Panc1 (cell line): ENCODE data around the gene BTG2. TPM values are rescaled to one million over a fixed set of nuclear protein-coding genes. Genes with fewer than 3 reads are reported as not detected.

Experiments used
- ATAC-seq: fragments of 200-7000 bp; cut with Tn5 transposase; 2 replicates; pipeline ENCODE4 v1.9.1; 2020; ENCODE audit warnings: mild to moderate bottlenecking, moderate library complexity
- BruUV-seq: library from RNA; stranded (reverse); fragments of 400-500 nt; replicated peaks from 2 replicates; lab custom pipeline; 2021; lab: Mats Ljungman, UMichigan
- CTCF ChIA-PET: fragments of 300-600 bp; sonication (Branson Sonifier 250); formaldehyde crosslinking; loops from one replicate; lab custom pipeline; 2022; ENCODE audit warnings: antibody characterized with exemption; lab: Charles Lee
- POLR2A ChIA-PET: fragments of 300-600 bp; sonication (Branson Sonifier 250); formaldehyde crosslinking; loops from one replicate; lab custom pipeline; 2022; ENCODE audit warnings: antibody characterized with exemption; lab: Charles Lee
- DNase-seq: peaks from one replicate; pipeline ENCODE4 v3.0.0-alpha.2; 2010; ENCODE audit warnings: low read depth, low spot score
- H3K27ac ChIP-seq: 2 replicates; pipeline ENCODE4 v1.5.1; 2011; ENCODE audit warnings: mild to moderate bottlenecking, low read length, inconsistent platforms
- H3K27me3 ChIP-seq: fragments of 200-500 bp; sonication (Bioruptor generic); 2 replicates; pipeline ENCODE4 v1.6.0; 2014; ENCODE audit warnings: low read length, inconsistent platforms; ENCODE audit not compliant: control insufficient read depth, insufficient read depth
- H3K36me3 ChIP-seq: fragments of 200-500 bp; sonication (Bioruptor generic); 2 replicates; pipeline ENCODE4 v1.5.1; 2014; ENCODE audit warnings: inconsistent platforms, mild to moderate bottlenecking, low read length, moderate library complexity; ENCODE audit not compliant: control insufficient read depth, insufficient read depth
- H3K4me1 ChIP-seq: 2 replicates; pipeline ENCODE4 v1.5.1; 2011; ENCODE audit warnings: inconsistent platforms, mild to moderate bottlenecking, low read length, moderate library complexity; ENCODE audit not compliant: control insufficient read depth, insufficient read depth
- H3K4me3 ChIP-seq, 2 experiments: 2 replicates each; pipeline ENCODE4 v1.5.1; 2011 to 2012; ENCODE audit warnings: low read depth in 2 of 2, low read length in 2 of 2, mild to moderate bottlenecking in 2 of 2, inconsistent platforms in 1 of 2, moderate library complexity in 1 of 2
- H3K9me3 ChIP-seq: fragments of 200-500 bp; sonication (Bioruptor generic); 2 replicates; pipeline ENCODE4 v1.5.1; 2014; ENCODE audit warnings: low read depth, mild to moderate bottlenecking, inconsistent platforms, low read length, moderate library complexity; ENCODE audit not compliant: control insufficient read depth, insufficient read depth
- POLR2AphosphoS5 ChIP-seq: IDR thresholded peaks from 2 replicates; pipeline ENCODE4 v1.6.1; 2012; ENCODE audit warnings: mild to moderate bottlenecking, low read depth, low read length, moderate library complexity
- REST ChIP-seq, 2 experiments: IDR thresholded peaks; 2 replicates each; pipeline ENCODE4 v1.6.1; 2011 to 2012; ENCODE audit warnings: low read depth in 2 of 2, control low read depth in 1 of 2, low read length in 1 of 2, mild to moderate bottlenecking in 1 of 2, moderate library complexity in 1 of 2; ENCODE audit not compliant: insufficient read depth in 1 of 2
- SIN3A ChIP-seq: IDR thresholded peaks from 2 replicates; pipeline ENCODE4 v1.6.1; 2012; ENCODE audit warnings: low read depth, mild to moderate bottlenecking, low read length, moderate library complexity, borderline replicate concordance; ENCODE audit not compliant: insufficient read depth
- TCF7L2 ChIP-seq: IDR thresholded peaks from 2 replicates; pipeline ENCODE4 v1.6.1; 2011; ENCODE audit warnings: mild to moderate bottlenecking, low read depth, low read length, inconsistent platforms
- in situ Hi-C: cut with HindIII; loops from 2 replicates; pipeline ENCODE4 v1.10.0; 2016; ENCODE audit warnings: low sequenced_read_pairs, low pct_unique_long_range_greater_than_20kb
- intact Hi-C: fragments of 100-400 bp; cut with micrococcal nuclease; formaldehyde crosslinking; loops from one replicate; pipeline ENCODE4 v1.10.0; 2022; ENCODE audit not compliant: unreplicated experiment
- total RNA-seq: library from RNA; stranded (reverse); gene quantifications from one replicate; pipeline ENCODE4 v1.2.1, GENCODE V29; 2021; ENCODE audit not compliant: unreplicated experiment
- TF ChIP-seq, protein P1 (sequence below): fragments of 450-650 bp; IDR thresholded peaks from 2 replicates; pipeline ENCODE4 v1.5.1; 2017; ENCODE audit warnings: mild to moderate bottlenecking

BTG2 gene
- total RNA-seq, 1 experiment from 2014 or later, result 6.1 TPM

DNA sequence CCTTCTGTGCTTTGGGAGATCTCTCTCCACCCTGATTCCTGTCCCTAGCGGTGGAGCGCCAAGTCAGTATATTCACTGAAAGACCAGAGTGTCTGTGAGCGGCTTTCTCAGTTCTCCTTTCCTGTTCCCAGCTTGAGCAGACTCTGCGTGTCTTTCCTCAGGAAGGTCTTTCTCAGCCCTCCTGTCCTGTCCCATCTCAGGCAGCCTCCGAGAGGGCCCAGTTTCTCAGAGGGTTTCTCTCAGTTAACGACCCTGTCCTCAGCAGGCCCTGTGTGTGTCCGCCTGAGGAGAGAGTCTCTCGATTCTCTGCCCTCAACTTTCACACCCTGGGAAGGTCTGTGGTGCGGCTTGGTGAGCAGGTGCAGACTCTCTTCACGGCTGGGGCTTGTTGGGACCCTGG is 41.8 kb upstream of the BTG2 start:
- ChIA-PET POLR2A (no interaction called here), CTCF (interaction anchor here (0.6 to 0.7 kb wide), 2 partner anchors 64 to 145 kb away, joined by 4 to 7 read pairs; no protein-coding TSS in a partner anchor)
- Histone ChIP-seq H3K27me3 (no peaks in the 10 kb centered on the region), H3K9me3 (no peaks in the 10 kb centered on the region), H3K4me1 (no peaks in the 10 kb centered on the region), H3K4me3 (no peak overlapping the region), H3K27ac (no peak overlapping the region), H3K36me3 (no peaks in the 10 kb centered on the region)
- no TSS peak for BruUV-seq
- in situ Hi-C loops (no loop called here), intact Hi-C loops (no loop called here)
- ATAC-seq (no peak), DNase-seq (no peak)
- TF ChIP-seq REST (IDR thresholded peaks at IDR 0.05; ENCODE audit: insufficient read depth in 1 of 2, low read depth in 2 of 2, low read length in 1 of 2), result no peak
- TF ChIP-seq SIN3A, result no peak
- TF ChIP-seq TCF7L2, result no peak
- TF ChIP-seq, protein P1, sequence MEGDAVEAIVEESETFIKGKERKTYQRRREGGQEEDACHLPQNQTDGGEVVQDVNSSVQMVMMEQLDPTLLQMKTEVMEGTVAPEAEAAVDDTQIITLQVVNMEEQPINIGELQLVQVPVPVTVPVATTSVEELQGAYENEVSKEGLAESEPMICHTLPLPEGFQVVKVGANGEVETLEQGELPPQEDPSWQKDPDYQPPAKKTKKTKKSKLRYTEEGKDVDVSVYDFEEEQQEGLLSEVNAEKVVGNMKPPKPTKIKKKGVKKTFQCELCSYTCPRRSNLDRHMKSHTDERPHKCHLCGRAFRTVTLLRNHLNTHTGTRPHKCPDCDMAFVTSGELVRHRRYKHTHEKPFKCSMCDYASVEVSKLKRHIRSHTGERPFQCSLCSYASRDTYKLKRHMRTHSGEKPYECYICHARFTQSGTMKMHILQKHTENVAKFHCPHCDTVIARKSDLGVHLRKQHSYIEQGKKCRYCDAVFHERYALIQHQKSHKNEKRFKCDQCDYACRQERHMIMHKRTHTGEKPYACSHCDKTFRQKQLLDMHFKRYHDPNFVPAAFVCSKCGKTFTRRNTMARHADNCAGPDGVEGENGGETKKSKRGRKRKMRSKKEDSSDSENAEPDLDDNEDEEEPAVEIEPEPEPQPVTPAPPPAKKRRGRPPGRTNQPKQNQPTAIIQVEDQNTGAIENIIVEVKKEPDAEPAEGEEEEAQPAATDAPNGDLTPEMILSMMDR, result no peak
- no peak for TF ChIP-seq POLR2AphosphoS5

GRCh38 chr1:203264052-203264501 is 41.2 kb upstream of the BTG2 start:
- POLR2A ChIA-PET, result no interaction called here
- ATAC-seq (no peak), DNase-seq (no peak)
- CTCF ChIA-PET, result interaction anchor here (0.7 kb wide), 1 partner anchor 205 kb away, joined by 3 read pairs; no protein-coding TSS in a partner anchor
- Histone ChIP-seq H3K27me3 (no peaks in the 10 kb centered on the region), H3K9me3 (no peaks in the 10 kb centered on the region), H3K27ac (no peak overlapping the region), H3K36me3 (no peaks in the 10 kb centered on the region), H3K4me1 (no peaks in the 10 kb centered on the region), H3K4me3 (no peak overlapping the region)
- in situ Hi-C loops (no loop called here), intact Hi-C loops (no loop called here)
- no peak for TF ChIP-seq SIN3A
- TF ChIP-seq, protein P1, result no peak
- no peak for TF ChIP-seq TCF7L2
- no peak for TF ChIP-seq REST (IDR thresholded peaks at IDR 0.05; ENCODE audit: insufficient read depth in 1 of 2, low read depth in 2 of 2, low read length in 1 of 2)
- no peak for TF ChIP-seq POLR2AphosphoS5
- no TSS peak for BruUV-seq
